GM12892 (cell line): ENCODE measurements around the gene ADAMTSL3.

Experiments
- POLR2A ChIP-seq: IDR thresholded peaks from 2 replicates; pipeline ENCODE4 v1.6.1; 2011; ENCODE audit warnings: low read depth, low read length, control low read depth
- TAF1 ChIP-seq: IDR thresholded peaks from 2 replicates; pipeline ENCODE4 v1.6.1; 2011; ENCODE audit warnings: low read depth, mild to moderate bottlenecking, control low read depth, low read length, borderline replicate concordance

DNA sequence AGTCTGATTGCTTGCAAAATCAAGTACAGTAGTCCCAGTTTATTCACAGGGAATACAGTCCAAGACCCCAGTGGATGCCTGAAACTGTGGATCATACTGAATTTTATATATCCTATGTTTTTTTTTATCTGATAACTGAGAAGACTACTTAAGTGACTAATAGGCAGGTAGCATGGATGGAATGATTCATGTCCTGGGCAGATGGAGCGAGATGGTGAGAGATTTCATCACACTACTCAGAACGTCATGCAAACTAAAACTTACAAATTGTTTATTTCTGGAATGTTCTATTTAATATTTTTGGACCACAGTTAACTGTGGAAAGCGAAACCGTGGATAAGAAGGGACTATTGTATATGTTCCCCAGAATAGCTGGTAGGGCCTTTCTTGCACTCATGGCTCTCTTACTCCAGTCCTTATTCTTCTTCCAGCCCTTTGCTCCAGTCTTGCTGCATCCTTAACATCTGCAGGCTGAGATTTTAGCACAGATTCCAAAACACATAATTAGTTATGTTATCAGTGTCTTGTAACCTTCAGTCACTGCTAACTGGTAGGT lies 290.0 kb downstream of the ADAMTSL3 start:
- no peak for TF ChIP-seq POLR2A
- no peak for TF ChIP-seq TAF1
